ENCODE results near the gene RGS17.

DNA sequence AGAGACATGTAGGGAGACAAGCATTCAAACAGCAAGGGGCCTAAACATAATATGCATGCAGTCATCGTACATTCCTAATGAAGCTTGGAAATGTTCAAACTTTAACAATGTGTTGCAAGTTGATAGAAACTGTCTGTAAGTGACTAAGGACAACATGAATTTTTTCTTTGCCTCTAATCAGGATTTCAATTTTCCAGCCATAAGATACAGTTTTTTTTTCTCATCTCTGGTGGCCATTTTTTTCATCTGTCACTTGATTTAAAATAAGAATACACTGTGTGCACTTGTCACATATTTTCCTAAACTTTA lies 106.4 kb downstream of the RGS17 start:
- TF ChIP-seq LEF1 (IDR thresholded peaks at IDR 0.05; ENCODE audit: borderline replicate concordance) (no peak), ARNT (IDR thresholded peaks at IDR 0.05) (no peak), FOXA1 (IDR thresholded peaks at IDR 0.05) (no peak), TARDBP (IDR thresholded peaks at IDR 0.05) (no peak), BHLHE40 (IDR thresholded peaks at IDR 0.05; ENCODE audit: borderline replicate concordance) (no peak), FOXM1 (IDR thresholded peaks at IDR 0.05; ENCODE audit: borderline replicate concordance) (no peak), HDGF (IDR thresholded peaks at IDR 0.05; ENCODE audit: borderline replicate concordance) (no peak), SP1 (IDR thresholded peaks at IDR 0.05) (no peak)
- TF ChIP-seq, protein P1, sequence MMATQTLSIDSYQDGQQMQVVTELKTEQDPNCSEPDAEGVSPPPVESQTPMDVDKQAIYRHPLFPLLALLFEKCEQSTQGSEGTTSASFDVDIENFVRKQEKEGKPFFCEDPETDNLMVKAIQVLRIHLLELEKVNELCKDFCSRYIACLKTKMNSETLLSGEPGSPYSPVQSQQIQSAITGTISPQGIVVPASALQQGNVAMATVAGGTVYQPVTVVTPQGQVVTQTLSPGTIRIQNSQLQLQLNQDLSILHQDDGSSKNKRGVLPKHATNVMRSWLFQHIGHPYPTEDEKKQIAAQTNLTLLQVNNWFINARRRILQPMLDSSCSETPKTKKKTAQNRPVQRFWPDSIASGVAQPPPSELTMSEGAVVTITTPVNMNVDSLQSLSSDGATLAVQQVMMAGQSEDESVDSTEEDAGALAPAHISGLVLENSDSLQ (IDR thresholded peaks at IDR 0.05), result no peak

All from HEK293T (cell line).